Astrocyte of the spinal cord (primary cell): Measurements from ENCODE around the gene ASIC5.

ENCODE experiments used
- DNase-seq: peaks from one replicate; pipeline ENCODE4 v3.0.0; 2011; ENCODE audit warnings: low read depth, low spot score
- H3K4me3 ChIP-seq: 2 replicates; pipeline ENCODE4 v1.5.1; 2011; ENCODE audit warnings: low read depth, mild to moderate bottlenecking, low read length, moderate library complexity
- CTCF ChIP-seq: IDR thresholded peaks from 2 replicates; pipeline ENCODE4 v1.5.1; 2012; ENCODE audit warnings: low read depth, mild to moderate bottlenecking, low read length, inconsistent platforms
- in situ Hi-C: cut with HindIII; loops from 2 replicates; pipeline ENCODE4 v1.10.0; 2017; ENCODE audit warnings: low sequenced_read_pairs

Gene ASIC5

GRCh38 chr4:155785828-155786227 is 80.2 kb downstream of the ASIC5 start:
- DNase-seq: no peak
- no peak for TF ChIP-seq CTCF
- H3K4me3 ChIP-seq: no peak overlapping the region
- in situ Hi-C loops: no loop called here

- DNase-seq: no peak
- in situ Hi-C loops: no loop called here
- no peak overlapping the region for H3K4me3 ChIP-seq
- no peak for TF ChIP-seq CTCF
These were observed 81.4 kb downstream of the ASIC5 start for GRCh38 chr4:155784637-155785036.

- TF ChIP-seq CTCF: no peak
These were observed 84.7 kb downstream of the ASIC5 start for GRCh38 chr4:155781249-155781831.

GRCh38 chr4:155780775-155781174 is 85.3 kb downstream of the ASIC5 start:
- TF ChIP-seq CTCF: no peak
- DNase-seq: no peak
- no peak overlapping the region for H3K4me3 ChIP-seq
- in situ Hi-C loops: no loop called here

More at GRCh38 chr4:155781249-155781831, 84.7 kb downstream of the ASIC5 start:
- no peak overlapping the region for H3K4me3 ChIP-seq
- DNase-seq: no peak
- in situ Hi-C loops: no loop called here
